Epithelial cell of proximal tubule (primary cell): ENCODE measurements around the gene ELMOD3. TPM values are rescaled to one million over a fixed set of nuclear protein-coding genes. Genes with fewer than 3 reads are reported as not detected.

Source experiments
- DNase-seq: peaks from one replicate; pipeline ENCODE4 v3.0.0-alpha.2; 2011; ENCODE audit warnings: low read depth
- H3K4me3 ChIP-seq: 2 replicates; pipeline ENCODE4 v1.5.1; 2011; ENCODE audit warnings: low read depth, mild to moderate bottlenecking, low read length
- total RNA-seq: library from RNA; depleted of rRNA; stranded (reverse); fragments of >200 nt; gene quantifications from 2 replicates; pipeline ENCODE4 v1.2.3, GENCODE V29; 2015
- TF ChIP-seq, protein P1 (sequence below): conservative IDR thresholded peaks from 2 replicates; pipeline ENCODE4 v1.5.1; 2012; ENCODE audit warnings: low read depth, mild to moderate bottlenecking, low read length

Gene ELMOD3
- total RNA-seq, 1 donor from 2014 or later: 9.5 TPM

DNA sequence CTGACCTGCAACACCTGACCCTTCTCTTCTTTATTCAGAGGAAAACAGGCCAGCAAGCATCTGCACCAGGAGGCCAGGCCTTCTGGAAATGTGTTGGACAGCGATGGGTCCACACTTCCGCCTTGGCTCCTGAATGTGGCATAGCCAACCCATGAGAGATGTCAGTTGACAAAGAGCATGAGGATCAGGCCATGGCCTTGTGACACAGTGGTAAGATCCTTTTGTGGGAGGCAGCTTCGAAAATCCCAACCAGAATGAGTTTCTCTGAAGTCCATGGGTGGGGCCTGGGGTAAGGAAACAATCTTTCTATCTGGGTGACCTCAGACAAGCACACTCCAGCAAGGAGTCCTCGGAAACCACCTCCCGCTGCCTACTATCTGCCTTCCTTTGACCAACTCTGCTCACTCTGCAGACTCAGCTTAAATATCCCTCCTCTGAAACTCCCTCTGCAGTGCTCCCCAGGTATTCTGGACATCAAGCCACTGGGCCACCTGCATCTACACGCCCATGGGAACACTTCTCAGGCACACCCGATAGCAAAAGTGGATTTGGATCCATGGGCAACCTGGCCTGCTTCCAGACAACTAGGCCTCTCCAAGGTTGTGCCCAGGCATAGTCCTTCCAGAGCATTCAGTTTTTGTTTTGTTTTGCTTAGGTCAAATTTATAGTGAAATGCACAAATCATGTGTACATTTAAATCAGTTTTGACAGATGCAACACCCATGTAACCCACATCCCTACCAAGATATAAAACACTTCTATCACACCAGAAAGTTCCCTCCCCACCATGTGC is 60.4 kb downstream of the ELMOD3 start:
- TF ChIP-seq, protein P1, sequence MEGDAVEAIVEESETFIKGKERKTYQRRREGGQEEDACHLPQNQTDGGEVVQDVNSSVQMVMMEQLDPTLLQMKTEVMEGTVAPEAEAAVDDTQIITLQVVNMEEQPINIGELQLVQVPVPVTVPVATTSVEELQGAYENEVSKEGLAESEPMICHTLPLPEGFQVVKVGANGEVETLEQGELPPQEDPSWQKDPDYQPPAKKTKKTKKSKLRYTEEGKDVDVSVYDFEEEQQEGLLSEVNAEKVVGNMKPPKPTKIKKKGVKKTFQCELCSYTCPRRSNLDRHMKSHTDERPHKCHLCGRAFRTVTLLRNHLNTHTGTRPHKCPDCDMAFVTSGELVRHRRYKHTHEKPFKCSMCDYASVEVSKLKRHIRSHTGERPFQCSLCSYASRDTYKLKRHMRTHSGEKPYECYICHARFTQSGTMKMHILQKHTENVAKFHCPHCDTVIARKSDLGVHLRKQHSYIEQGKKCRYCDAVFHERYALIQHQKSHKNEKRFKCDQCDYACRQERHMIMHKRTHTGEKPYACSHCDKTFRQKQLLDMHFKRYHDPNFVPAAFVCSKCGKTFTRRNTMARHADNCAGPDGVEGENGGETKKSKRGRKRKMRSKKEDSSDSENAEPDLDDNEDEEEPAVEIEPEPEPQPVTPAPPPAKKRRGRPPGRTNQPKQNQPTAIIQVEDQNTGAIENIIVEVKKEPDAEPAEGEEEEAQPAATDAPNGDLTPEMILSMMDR: no peak
- H3K4me3 ChIP-seq: no peak overlapping the region
- no peak for DNase-seq

GRCh38 chr2:85415980-85416650 is 61.5 kb downstream of the ELMOD3 start:
- TF ChIP-seq, protein P1: no peak
- no peak overlapping the region for H3K4me3 ChIP-seq
- no peak for DNase-seq

GRCh38 chr2:85418132-85419008 is 63.8 kb downstream of the ELMOD3 start, which contains the start of gene SH2D6:
Gene SH2D6, plus strand, starts transcription at chr2:85418714. Its CDS starts 10,752 bp downstream, at chr2:85429466.
- TF ChIP-seq, protein P1: no peak
- no peak for DNase-seq
- H3K4me3 ChIP-seq: peak within 1 kb of the TSS; percentile 85

- no peak for DNase-seq
- peak overlapping the region; percentile 85 for H3K4me3 ChIP-seq
- TF ChIP-seq, protein P1: no peak
These were observed 64.6 kb downstream of the ELMOD3 start for GRCh38 chr2:85419009-85419675.

DNA sequence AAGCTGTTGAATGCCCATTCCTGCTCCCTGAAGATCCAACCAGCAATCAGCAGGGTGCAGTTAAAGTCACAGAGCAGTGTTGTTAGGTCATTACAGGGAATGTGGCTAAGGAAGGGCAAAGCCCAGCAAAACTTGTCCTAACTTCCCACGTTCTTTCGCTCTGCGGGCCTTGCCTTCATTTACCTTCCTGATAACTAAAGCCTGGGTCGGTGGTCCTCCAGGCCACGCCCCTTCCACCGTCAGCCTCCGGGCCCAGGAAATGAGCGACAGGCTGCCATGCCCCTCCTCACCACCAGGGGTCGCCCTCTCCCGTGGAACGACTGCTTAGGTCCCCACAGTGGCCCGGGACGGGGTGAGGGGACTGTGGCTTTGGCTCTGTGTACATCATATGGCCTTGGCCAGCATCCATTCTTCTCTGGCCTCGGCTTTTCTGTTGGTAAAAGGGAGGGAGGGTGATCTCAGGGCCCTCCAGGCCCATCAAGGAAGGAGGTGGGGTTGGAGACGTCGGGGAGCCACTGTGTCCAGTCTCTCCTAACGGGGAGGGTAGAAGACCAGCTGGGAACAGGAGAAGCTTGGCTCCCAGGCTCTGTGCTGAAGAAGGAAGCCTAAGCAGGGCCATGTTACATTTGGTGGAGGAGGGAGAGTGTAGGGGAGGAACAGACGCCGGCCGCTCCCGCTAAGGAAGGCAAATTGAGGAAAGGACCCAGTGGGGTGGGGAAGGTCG is 66.1 kb downstream of the ELMOD3 start:
- TF ChIP-seq, protein P1: peak; percentile 88
- DNase-seq: no peak
- H3K4me3 ChIP-seq: peak overlapping the region; percentile 32
